Measurements from ENCODE around the gene CFAP251. TPM values are rescaled to one million over a fixed set of nuclear protein-coding genes. Genes with fewer than 3 reads are reported as not detected.

The CFAP251 gene
- total RNA-seq, 4 donors from 2014 or later, result 0.66 to 1.9 (median 0.87) TPM

- TF ChIP-seq POLR2AphosphoS5 (IDR thresholded peaks at IDR 0.05) (no peak), POLR2A (IDR thresholded peaks at IDR 0.05; ENCODE audit: low read depth) (no peak), EP300 (IDR thresholded peaks at IDR 0.05) (no peak), CTCF (IDR thresholded peaks at IDR 0.05) (no peak)
- no peak for DNase-seq (ENCODE audit: extremely low spot score)
- intact Hi-C loops (cut with DNase I), result no loop called here
- no peaks in the 10 kb centered on the region for H3K9me3 ChIP-seq
- peaks cover 9 to 73% (median 42%) of the 10 kb centered on the region in 4 donors for H3K36me3 ChIP-seq
- H3K4me1 ChIP-seq, result no peaks in the 10 kb centered on the region
- no peaks in the 10 kb centered on the region for H3K27me3 ChIP-seq
- no peak overlapping the region for H3K4me3 ChIP-seq
- 94% methylated on average over 9 of the region's 15 CpGs for WGBS
- no peak overlapping the region for H3K27ac ChIP-seq (replicated peaks in 1 of 4)
Measured at GRCh38 chr12:122043476-122043875, 125.1 kb downstream of the CFAP251 start.

- WGBS, result 96% methylated on average over 7 of the region's 7 CpGs
- Histone ChIP-seq H3K27me3 (no peaks in the 10 kb centered on the region), H3K4me3 (no peak overlapping the region), H3K4me1 (peaks cover 0 to 2% (median under 1%) of the 10 kb centered on the region in 4 donors), H3K9me3 (no peaks in the 10 kb centered on the region), H3K27ac (replicated peaks in 1 of 4) (no peak overlapping the region), H3K36me3 (peaks cover 9 to 57% (median 38%) of the 10 kb centered on the region in 4 donors)
- intact Hi-C loops (cut with DNase I), result no loop called here
- TF ChIP-seq POLR2AphosphoS5 (IDR thresholded peaks at IDR 0.05), result no peak
- no peak for TF ChIP-seq EP300 (IDR thresholded peaks at IDR 0.05)
- no peak for TF ChIP-seq CTCF (IDR thresholded peaks at IDR 0.05)
- no peak for TF ChIP-seq POLR2A (IDR thresholded peaks at IDR 0.05; ENCODE audit: low read depth)
- no peak for DNase-seq (ENCODE audit: extremely low spot score)
Measured at GRCh38 chr12:122045262-122045661, 126.9 kb downstream of the CFAP251 start.

- intact Hi-C loops (cut with DNase I), result no loop called here
- no peaks in the 10 kb centered on the region for H3K27me3 ChIP-seq
- H3K36me3 ChIP-seq, result peaks cover 9 to 56% (median 36%) of the 10 kb centered on the region in 4 donors
- DNase-seq (ENCODE audit: extremely low spot score), result no peak
- H3K4me1 ChIP-seq, result peaks cover 6 to 11% (median 8%) of the 10 kb centered on the region in 4 donors
- H3K4me3 ChIP-seq, result no peak overlapping the region
- WGBS, result 83% methylated on average over 7 of the region's 7 CpGs
- TF ChIP-seq POLR2AphosphoS5 (IDR thresholded peaks at IDR 0.05) (no peak), EP300 (IDR thresholded peaks at IDR 0.05) (no peak), CTCF (IDR thresholded peaks at IDR 0.05) (no peak), POLR2A (IDR thresholded peaks at IDR 0.05; ENCODE audit: low read depth) (no peak)
- H3K27ac ChIP-seq (replicated peaks in 1 of 4), result no peak overlapping the region
- no peaks in the 10 kb centered on the region for H3K9me3 ChIP-seq
Measured at GRCh38 chr12:122046145-122046544, 127.8 kb downstream of the CFAP251 start.

GRCh38 chr12:122048151-122048550, 129.8 kb downstream of the CFAP251 start:
- DNase-seq (ENCODE audit: extremely low spot score), result no peak
- no peak for TF ChIP-seq CTCF (IDR thresholded peaks at IDR 0.05)
- TF ChIP-seq EP300 (IDR thresholded peaks at IDR 0.05), result no peak
- no peak for TF ChIP-seq POLR2A (IDR thresholded peaks at IDR 0.05; ENCODE audit: low read depth)
- TF ChIP-seq POLR2AphosphoS5 (IDR thresholded peaks at IDR 0.05), result no peak

GRCh38 chr12:122049827-122050226, 131.4 kb downstream of the CFAP251 start:
- DNase-seq (ENCODE audit: extremely low spot score), result no peak
- no peaks in the 10 kb centered on the region for H3K27me3 ChIP-seq
- H3K36me3 ChIP-seq, result peaks cover 0 to 27% (median 22%) of the 10 kb centered on the region in 4 donors
- peaks cover 23 to 35% (median 30%) of the 10 kb centered on the region in 4 donors for H3K4me1 ChIP-seq
- no peak overlapping the region for H3K27ac ChIP-seq (replicated peaks in 1 of 4)
- 84% methylated on average over 9 of the region's 9 CpGs for WGBS
- intact Hi-C loops (cut with DNase I), result no loop called here
- no peak for TF ChIP-seq EP300 (IDR thresholded peaks at IDR 0.05)
- no peak for TF ChIP-seq POLR2AphosphoS5 (IDR thresholded peaks at IDR 0.05)
- TF ChIP-seq CTCF (IDR thresholded peaks at IDR 0.05), result no peak
- no peak for TF ChIP-seq POLR2A (IDR thresholded peaks at IDR 0.05; ENCODE audit: low read depth)
- no peak overlapping the region for H3K4me3 ChIP-seq
- no peaks in the 10 kb centered on the region for H3K9me3 ChIP-seq

More at GRCh38 chr12:122048151-122048550, 129.8 kb downstream of the CFAP251 start:
- intact Hi-C loops (cut with DNase I), result no loop called here
- 90% methylated on average over 8 of the region's 8 CpGs for WGBS
- Histone ChIP-seq H3K27me3 (no peaks in the 10 kb centered on the region), H3K4me1 (peaks cover 16 to 26% (median 23%) of the 10 kb centered on the region in 4 donors), H3K9me3 (no peaks in the 10 kb centered on the region), H3K36me3 (peaks cover 9 to 43% (median 35%) of the 10 kb centered on the region in 4 donors), H3K27ac (replicated peaks in 1 of 4) (no peak overlapping the region), H3K4me3 (no peak overlapping the region)
